H4 (cell line): ENCODE data around the gene WDR38. TPM values are rescaled to one million over a fixed set of nuclear protein-coding genes. Genes with fewer than 3 reads are reported as not detected.

Source experiments
- DNase-seq: peaks from one replicate; pipeline ENCODE4 v3.0.0-alpha.2; 2015; ENCODE audit warnings: low spot score
- total RNA-seq: library from RNA; depleted of rRNA; stranded (reverse); fragments of >200 nt; shearing (Covaris generic); gene quantifications from 2 replicates; pipeline ENCODE4 v1.2.3, GENCODE V29; 2014; rRNA removed

Gene WDR38, protein sequence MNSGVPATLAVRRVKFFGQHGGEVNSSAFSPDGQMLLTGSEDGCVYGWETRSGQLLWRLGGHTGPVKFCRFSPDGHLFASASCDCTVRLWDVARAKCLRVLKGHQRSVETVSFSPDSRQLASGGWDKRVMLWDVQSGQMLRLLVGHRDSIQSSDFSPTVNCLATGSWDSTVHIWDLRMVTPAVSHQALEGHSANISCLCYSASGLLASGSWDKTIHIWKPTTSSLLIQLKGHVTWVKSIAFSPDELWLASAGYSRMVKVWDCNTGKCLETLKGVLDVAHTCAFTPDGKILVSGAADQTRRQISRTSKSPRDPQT
- total RNA-seq: not detected in 2 replicates

DNA sequence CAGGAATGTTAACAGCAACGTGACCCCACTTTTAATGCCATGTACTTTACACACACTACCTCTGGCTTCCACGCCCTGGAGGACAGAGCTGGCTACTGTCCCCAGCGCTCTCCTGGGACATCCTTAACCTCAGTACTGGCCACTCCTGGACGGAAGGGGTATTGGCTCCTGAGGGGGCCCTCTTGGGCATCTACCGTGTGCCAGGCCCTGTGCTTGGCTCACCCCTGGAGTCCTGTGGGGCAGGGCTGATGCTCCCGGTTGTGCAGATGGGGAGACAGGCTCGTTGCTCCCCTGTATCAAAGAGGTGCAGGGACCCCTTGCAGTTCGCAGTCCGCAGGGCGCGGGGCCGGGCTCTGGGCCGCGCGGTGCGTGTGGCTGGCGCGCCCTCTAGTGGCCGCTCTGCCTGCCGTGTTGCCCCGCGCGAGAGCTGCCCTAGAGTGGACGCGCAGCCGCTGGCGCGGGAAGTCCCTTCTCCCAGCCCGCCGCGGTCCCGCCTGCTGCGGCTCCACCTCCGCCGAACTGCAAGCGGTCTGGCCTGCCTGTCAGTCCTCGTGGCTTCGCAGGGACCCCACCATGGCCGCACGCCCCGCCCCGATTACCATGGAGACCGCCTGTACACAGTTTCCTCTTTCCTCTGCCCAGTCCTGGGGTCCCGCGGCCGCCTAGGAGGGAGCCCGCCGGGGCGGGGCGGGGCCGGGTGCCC is at the start of gene WDR38:
WDR38 (plus strand) TSS at position 632 of the 703 bp plus-strand sequence. CDS start 72 bp downstream, outside the sequence.
- DNase-seq: peak; percentile 71

DNA sequence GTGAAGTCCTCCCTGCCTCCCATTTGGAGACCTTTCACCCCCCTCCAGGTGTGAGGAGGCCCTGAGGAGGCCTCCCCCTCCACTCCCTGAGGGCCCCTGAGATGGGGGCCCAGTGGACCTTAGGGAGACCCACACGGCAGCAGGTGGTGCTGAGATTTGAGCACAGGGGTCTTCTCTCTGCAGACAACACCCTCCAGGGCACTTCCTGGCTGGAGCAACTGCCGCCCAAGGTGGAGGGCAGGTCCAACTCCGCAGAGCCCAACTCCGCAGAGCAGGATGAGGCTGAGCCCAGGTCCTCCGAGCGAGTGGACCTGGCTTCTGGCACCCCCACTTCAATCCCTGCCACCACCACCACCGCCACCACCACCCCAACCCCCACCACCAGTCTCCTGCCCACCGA is 49.3 kb upstream of the WDR38 start:
- no peak for DNase-seq

DNA sequence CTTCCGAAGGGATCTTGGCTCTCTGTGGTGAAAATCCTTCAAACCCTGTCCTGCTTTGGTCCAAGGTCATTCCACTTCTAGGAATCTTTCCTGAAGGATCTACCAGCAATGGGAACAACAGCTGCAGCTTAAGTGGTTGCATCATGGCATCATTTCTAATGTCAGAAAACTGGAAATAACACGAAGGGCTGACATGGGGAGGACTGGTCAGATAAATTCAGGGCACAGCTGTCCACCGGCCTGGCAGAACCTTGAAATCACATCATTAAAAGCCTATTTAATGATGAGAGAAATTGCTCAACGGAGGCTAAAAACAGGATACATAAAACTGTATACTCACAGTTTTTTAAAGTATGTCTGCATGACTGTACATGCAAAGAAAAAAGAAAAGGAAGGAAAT is 48.1 kb upstream of the WDR38 start:
- DNase-seq: no peak

DNA sequence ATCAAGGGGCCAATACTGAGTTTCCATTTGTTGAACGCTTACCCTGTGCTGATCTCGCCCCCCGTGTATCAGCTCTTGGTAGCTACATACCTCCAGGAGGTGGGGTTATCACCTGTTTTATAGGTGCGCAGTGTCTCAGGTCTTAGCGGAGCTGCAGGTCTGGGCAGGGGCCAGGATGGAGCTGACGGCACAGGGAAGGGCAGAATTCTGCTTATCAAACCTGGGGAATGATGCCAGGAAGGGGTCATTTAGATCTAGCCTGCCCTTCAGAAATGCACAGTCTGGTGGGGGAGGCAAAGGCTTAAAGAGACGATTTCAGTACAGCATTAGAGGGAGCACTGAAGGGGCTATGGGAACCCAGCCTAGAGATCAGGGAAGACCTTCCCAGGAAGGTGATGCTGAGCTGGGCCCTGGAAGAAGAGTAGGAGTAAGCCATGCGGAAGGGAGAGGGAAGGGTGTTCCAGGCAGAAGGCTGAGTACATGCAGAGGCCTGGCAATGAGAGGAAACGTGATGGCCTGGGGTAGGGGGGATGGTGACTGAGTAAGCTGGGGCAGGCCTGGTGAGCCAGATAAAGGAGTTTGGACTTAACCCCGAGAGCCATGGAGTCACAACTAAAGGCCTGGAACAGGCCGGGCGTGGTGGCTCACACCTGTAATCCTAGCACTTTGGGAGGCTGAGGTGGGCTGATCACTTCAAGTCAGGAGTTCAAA is 44.9 kb upstream of the WDR38 start:
- no peak for DNase-seq

DNA sequence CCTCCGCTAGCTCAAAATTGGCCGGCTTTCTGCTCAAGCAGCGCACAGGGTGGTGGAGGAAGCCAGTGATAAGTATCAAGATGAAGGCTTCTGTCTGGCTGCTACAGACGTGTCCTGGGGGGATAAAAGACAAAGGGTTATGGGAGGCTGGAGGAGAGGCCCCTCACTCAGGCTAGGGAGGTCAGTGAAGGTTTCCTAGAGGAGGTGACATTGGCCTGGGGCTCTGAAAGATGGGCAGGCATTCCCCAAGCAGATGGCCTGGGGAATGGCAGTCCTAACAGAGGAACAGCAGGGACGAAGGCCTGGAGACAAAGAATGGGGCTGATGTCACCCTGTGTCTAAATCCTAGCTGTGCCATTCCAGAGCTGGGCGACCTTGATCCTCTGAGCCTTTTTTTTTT is 44.0 kb upstream of the WDR38 start:
- no peak for DNase-seq

DNA sequence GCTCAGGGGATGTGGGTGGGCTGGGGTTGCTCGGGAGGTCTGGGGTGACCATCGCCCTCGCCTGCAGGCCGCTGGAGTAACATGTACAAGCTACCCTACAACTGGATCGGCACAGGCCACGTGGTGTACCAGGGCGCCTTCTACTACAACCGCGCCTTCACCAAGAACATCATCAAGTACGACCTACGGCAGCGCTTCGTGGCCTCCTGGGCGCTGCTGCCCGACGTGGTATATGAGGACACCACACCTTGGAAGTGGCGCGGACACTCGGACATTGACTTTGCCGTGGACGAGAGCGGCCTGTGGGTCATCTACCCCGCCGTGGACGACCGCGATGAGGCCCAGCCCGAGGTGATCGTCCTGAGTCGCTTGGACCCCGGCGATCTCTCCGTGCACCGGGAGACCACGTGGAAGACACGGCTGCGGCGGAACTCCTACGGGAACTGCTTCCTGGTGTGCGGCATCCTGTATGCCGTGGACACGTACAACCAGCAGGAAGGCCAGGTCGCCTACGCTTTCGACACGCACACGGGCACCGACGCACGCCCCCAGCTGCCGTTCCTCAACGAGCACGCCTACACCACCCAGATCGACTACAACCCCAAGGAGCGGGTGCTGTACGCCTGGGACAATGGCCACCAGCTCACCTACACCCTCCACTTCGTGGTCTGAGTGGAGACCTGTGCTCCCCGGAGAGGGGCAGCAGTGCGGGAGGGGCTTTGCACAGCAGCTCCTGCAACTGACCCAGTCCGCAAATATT is 43.3 kb upstream of the WDR38 start:
- DNase-seq: no peak

DNA sequence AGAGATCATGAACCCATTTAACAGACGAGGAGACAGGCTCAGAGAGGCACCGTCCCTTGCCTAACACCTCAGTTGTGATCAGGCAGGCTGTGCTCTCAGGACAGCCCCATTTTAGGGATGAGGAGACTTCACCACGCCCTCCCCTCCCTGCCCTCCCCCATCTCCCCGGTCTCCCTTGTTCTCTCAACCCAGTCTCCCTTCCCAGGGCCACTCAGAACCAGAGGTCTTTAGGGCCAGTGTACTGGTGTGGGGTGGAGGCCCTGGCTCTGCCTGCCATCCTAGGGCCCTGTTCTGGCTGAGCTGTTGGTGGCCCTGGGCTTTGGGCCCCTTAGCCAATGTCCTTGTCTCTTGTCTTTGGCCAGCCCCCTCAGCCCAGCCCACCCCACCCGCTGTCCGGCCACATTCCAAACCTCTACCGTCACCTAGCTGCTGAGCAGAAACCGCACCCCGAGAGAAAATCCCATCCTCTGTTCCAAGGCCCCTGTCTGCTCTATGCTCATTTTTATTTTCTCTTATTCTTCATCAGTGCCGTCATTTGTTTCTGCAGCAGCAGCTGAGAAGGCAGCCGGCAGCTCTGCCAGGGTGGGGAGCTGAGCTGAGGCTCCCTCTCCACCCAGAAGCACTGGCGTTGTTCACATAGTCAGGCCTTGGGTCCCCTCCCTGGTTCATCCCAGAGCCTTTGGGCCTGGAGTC is 42.5 kb upstream of the WDR38 start:
- peak; percentile 84 for DNase-seq

DNA sequence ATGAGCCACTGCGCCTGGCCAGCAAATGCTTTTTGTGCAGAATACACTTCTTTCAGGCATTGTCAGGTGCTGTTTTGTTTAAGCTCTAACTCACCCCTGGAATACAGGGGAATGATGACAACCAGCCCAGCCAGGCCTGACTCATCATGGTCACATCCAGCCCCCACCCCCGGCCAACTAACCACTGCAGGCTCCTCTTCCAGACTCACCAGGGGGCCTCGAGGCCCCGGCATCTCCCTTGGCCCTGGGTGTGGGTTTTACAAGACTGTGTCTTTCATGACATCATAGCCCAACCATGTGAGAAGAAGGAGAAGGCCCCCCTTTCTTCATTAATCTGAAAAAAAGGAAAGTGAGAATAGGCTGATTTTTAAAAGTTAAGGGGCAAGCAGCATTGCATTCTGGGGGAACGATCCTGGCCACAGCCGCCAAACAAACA is 40.8 kb upstream of the WDR38 start:
- peak; percentile 95 for DNase-seq

DNA sequence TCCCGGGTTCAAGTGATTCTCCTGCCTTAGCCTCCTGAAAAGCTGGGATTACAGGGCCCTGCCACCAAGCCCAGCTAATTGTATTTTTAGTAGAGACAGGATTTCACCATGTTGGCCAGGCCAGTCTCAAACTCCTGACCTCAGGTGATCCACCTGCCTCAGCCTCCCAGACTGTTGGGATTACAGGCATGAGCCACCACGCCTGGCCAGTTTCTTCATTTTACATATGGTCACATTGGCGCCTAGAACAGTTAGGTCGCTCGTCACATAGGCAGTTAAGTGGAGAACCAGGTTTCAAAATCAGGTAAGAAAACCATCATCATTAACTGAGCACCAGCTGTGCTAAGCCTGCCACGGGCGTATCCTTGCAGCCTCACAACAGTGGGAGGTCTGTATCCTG is 40.2 kb upstream of the WDR38 start:
- no peak for DNase-seq

DNA sequence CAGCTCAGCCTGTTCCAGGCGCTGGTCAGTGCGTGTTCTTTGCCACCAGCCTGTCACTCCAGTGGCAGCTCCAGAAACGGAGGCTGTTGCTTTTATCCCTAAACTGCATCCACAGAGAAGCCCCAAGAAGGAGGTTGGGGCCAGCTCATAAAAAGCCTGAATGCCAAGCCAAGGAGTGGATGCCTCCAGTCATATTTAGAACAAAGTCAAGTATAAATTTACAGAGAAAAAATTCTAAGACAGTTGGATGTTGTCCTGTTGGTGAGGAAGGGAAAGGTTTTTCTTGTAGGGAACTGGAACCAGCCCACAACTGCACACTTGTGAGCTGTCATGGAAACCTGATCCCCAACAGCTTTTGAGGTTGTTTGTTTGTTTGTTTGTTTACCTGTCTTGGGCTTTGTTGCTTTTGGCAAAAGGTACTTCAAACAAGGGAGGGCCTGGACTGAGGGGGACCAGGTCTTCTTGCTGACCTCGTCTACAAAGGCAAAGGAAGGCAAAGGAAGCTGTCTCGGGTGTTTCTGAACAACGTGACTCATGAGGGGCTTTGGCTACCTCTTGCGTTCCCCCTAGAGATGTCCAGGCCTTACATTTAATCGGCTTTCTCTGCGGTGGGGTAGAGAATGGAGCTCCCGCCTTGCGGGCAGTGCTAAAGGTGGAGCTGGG is 39.6 kb upstream of the WDR38 start:
- DNase-seq: no peak

DNA sequence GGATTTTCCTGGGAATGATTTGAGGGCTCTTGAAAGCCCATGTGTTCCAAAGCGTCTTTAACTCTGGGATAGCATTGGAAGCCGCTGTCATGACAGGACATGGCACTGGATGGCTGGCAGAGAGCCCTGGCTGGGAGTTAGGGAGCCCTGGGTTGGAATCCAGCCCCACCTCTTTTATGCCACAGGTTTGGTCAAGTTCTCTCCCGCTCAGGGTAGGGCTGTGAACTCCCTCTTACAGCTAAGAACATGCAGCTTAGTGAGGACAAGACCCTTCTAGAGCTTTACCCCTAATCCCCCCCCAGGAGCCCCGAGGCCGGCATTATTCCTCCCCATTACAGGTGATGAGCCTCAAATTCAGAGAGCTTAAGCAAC is 39.1 kb upstream of the WDR38 start:
- DNase-seq: no peak

DNA sequence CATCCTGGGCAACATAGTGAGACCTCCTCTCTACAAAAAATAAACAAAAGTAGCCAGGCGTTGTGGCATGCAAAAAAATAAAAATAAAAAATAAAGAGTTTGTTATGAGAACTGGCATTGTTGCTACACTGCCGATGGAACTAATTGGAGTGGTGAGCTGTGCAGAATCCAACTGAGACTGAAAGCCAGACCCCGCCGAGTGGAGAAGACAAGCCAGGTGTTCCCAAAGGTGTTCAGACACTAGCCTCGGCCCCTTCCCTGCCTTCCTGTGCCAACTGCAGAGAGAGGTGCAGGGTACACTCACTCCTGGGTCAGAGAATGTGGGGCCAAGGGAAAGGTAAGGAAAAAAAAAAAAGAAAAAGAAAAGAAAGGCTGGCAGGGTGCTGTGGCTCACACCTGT is 37.7 kb upstream of the WDR38 start:
- DNase-seq: no peak

DNA sequence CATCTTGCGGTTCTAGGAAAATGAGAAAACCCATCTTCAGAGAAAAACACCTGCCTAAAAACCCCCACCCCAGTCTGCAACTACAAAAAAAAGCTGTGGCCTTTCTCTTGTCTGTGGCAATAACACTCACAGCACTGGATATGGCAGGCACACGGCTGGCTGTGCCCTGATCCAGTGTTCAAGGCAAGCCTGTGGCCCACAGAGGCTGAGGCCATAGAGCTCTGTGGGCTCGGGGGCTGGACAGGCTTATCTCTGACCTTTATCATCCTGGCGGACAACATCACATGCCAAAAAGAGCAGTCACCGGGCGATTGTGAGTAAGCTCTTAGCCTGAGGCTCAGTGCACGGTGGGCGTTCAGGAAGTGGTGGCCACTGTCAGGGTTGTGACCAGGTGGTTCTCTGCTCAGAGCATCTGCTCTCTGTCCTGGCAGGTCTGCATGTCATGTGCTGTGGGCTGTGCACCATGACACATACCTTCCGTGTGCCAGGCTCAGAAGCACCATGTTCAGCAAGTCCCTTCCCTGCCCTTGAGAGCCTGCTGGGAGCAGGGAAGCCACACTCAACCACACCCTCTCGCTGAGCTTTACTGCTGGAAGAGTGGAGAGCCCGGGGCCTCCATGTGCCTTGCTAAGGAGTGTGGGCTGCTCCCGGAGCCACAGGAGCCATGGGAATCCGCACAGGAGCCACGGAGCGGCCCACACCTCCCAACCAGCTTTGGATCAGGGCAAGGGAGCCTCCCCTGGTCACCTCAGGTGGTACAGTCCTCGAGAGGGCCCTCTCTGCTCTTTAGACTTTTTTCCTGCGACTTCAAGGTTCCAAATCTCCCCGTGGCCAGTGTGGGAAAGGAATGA is 34.6 kb upstream of the WDR38 start:
- peak; percentile 77 for DNase-seq

DNA sequence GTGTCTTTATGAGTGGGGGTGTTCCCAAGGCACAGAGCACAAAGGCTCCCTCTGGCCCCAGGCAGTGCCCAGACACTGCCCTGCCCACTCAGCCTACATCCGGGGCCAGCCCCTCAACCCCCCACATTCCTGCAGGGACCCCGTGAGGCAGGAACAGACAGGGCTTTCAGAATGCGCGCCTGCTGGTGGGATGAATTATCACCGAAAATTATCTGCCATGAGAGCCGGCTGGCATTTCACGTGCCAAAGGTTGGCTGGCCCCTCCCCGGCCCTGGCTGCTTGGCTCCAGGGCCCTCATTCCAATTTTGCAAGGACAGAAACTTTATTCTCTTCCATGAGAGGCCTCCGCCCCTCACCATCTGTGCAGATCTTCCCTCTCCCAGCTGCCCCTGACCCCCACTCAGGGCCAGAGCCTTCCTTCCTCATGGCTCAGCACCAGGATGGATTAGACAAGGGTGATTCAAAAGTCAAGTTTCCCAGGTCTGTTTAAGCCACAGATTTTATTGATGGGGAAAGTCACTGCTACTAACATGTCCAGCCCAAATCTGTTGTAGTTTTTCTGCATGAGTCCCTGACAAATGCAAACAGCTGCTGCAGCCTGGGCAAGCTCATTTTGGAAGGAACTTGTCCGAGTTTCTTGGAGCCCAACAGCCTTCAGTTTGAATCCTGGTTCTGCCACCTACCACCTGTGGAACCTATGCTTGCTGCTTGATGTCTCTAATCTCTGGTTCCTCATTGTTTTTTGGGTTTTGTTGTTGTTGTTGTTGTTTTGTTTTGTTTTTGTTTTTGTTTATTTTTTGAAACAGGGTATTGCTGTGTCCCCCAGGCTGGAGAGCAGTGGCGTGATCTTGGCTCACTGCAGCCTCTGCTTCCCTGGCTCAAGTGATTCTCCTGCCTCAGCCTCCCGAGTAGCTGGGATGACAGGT is 32.3 kb upstream of the WDR38 start:
- no peak for DNase-seq

DNA sequence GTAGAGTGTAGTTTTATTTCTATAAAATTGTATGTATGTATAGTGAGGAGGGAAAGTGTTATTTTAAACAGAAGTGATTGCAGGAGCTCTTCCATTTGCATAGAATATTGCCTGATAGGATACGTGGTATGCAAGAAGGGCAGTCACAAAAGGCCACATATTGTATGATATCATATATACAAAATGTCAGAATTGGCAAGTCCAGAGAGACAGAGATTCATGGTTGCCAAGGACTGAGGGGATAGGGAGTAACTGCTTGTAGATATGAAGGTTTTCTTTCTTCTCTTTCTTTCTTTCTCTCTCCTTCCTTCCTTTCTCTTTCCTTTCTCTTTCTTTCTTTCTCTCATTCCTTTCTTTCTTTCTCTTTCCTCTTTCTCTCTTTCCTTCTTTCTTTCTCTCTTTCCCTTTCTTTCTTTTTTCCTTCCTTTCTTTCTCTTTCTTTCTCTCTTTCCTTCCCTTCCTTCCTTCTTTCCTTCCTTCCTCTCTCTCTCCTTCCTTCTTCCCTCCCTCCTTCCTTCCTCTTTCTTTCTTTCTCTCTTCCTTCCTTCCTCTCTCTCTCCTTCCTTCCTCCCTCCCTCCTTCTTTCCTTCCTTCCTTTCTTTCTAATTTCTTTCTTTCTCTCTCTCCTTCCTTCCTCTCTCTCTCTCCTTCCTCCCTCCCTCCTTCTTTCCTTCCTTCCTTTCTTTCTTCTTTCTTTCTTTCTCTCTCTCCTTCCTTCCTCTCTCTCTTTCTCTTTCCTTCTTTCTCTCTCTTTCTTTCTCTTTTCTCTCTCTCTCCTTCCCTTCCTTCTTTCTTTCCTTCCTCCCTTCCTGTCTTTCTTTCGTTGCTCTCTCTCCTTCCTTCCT is 24.5 kb upstream of the WDR38 start:
- no peak for DNase-seq

DNA sequence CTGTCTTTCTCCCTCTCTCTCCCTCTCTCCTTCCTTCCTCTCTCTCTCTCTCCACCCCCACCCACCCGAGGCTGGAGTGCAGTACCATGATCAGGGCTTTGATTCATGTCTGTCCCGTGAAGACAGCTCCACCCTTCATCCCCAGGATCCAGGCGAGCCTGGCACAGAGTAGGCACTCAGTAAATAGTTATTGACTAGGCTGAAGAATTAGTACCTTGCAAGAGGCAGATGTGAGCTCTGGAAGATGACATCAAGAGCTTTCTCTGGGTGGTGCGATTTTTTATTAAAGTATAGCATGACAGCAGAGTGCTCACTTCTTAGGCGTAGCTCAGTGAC is 24.0 kb upstream of the WDR38 start:
- no peak for DNase-seq

DNA sequence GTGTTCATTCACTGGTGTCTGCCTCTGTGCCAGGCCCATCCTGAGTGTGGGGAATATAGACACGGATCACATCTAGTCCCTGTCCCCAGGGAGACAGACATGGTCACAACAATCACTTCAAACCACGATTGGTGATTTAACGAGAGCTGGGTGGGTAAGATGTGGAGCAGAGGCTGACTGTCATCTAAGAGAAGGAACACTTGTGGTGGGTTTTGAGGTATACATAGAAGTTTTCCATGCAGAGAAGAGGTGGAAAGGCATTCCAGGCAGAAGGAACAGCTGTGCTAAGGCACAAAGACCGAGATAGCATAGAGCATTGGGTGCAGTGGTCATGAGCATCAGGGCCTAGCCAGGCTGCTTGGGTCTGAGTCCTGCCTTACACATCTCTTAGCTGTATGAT is 22.7 kb upstream of the WDR38 start:
- DNase-seq: no peak
